ENCODE results near the gene ARHGEF5. TPM values are rescaled to one million over a fixed set of nuclear protein-coding genes. Genes with fewer than 3 reads are reported as not detected.
"Not testable (repeated sequence)": the region's sequence is repeated elsewhere in the genome, so short reads cannot be mapped to it uniquely, and the experiment has no call there.

Gene ARHGEF5
- total RNA-seq, result 1 to 10 TPM; 3.7 to 5.4 TPM
- long read RNA-seq, result 0 reads

DNA sequence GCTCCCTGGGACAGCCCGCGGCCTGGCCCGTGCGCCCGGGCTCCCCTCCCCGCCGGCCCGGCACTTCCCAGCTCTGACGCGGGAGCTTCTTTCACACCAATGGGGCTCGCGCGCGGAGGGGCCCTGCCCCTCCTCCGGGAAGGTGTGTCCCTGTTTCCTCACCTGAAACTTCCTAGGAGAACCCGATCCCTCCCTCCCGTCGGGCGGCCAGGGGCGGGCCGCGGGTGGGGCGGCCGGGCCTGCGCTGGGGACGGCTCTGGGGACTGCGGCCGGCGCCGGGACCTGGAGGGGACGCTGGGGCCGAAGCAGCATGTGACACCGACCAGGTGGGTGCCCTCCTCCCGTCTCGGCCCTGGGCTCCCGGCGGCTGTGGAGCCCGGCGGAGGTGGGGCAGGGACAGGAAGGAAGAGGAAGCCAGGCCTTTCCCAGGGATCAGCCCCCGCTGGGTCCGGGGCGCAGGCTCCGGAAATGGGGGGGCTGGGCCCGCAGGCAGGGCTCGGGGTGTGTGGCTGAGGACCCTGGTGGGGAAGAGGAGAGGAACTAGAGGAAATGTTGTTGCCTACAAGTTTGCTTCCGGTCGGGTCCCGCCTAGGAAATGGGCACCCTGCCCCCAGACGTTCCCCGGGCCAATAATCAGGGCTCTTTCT is at the start of gene ARHGEF5:
ARHGEF5 (plus strand) TSS at position 227 of the 647 bp plus-strand sequence. CDS start 7,268 bp downstream, outside the sequence.
- DNase-seq; intact Hi-C loops (cut with DNase I): not testable (repeated sequence)
- peak; percentile 87 to 96 for ATAC-seq

GRCh38 chr7:144309702-144310101 is 45.5 kb upstream of the ARHGEF5 start:
- DNase-seq; intact Hi-C loops (cut with DNase I); ATAC-seq: not testable (repeated sequence)

DNA sequence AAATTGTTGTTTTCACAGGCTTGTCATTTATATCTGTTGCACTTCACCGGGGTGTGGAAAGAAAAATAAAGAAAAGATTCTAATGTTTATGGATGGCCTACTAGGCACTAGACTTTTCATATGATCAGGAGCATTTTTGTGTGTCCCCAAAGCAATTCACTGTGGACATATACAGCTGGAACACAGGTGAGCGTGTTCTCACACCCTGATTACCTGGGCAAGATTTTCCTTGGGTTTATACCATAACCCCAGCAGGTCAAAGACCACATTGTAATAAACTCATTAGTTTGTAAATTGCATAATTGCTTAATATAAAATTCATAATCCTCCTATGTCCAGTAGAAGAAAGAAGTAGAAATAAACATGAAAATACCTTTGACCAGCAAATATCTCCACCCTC is 44.0 kb upstream of the ARHGEF5 start:
- ATAC-seq; intact Hi-C loops (cut with DNase I): not testable (repeated sequence)

DNA sequence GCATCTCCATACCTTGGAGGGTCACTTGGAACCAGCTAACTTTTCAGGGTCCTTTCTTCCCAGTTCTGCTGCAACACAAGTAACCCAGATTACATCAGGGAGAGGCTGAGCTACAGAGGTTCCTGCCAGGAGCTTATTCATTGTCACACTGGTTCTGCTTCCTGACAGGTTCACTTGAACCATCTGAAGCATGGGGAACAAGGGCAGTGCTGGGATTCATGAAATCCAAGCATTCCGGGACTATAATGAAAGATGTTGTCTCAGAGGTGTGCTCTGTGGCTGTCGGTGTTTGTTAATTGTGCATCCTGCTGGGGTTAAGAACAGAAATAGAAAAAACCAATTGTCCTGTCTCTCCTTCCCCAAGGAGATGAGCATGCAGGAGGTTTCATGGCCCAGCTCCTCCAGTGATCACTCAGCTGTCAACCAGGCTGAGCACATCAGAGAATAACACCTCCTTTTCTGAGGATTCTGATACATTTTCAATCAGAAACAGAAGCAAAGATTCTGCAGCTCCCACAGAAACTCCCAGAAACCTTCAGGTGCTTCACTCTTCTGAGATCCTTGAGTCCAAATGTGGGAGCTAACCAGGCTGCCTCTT is 43.2 kb upstream of the ARHGEF5 start, which contains the start of gene OR2A1:
OR2A1 (plus strand) TSS at position 548 of the 598 bp plus-strand sequence. CDS start 5,706 bp downstream, outside the sequence.
- ATAC-seq; DNase-seq; intact Hi-C loops (cut with DNase I): not testable (repeated sequence)

More for the DNA sequence above, 44.0 kb upstream of the ARHGEF5 start:
- DNase-seq, result not testable (repeated sequence)

DNA sequence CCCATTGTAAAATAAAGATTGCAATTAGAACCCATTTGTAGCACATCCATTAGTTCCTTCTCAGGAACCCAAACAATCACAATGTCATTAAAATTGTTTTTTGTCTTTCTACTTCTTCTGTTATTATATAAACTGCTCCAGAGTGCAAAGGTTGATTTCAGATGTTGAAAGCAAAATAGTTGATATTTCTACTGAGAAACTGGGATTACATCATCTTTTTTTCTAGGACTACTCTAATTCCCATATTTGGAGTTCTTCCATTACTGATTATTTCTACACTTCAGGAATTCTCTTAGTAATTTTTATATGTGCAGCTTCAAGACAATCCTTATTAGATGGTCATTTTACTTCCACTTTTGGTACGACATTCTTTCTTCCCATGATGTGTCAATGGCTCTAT is 37.7 kb upstream of the ARHGEF5 start:
- DNase-seq; intact Hi-C loops (cut with DNase I): not testable (repeated sequence)
- ATAC-seq, result peak in 1 of 2 donors; percentile 41

GRCh38 chr7:144319547-144319946 is 35.7 kb upstream of the ARHGEF5 start:
- intact Hi-C loops (cut with DNase I); DNase-seq; ATAC-seq: not testable (repeated sequence)

GRCh38 chr7:144321677-144322206 is 33.5 kb upstream of the ARHGEF5 start:
- intact Hi-C loops (cut with DNase I); ATAC-seq; DNase-seq: not testable (repeated sequence)

DNA sequence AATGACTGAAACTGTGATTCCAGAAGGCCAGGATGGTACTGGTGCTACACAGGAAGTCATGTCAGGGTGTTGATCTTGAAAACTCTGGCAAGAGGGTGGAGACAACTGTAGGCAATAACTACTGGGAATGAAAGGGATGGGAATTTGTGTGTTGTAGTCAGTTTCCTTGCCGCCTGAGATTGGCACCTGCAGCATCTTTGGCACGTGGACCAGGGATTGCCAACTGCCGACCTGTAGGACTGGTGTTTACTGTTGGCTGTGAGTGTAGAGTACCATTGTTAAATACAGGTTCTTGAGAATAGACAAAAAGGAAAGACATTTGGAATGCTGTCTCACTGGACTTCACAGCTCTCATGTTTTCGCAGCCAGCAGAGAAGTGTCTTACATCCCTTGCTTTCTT is 31.8 kb upstream of the ARHGEF5 start:
- intact Hi-C loops (cut with DNase I); ATAC-seq; DNase-seq: not testable (repeated sequence)

DNA sequence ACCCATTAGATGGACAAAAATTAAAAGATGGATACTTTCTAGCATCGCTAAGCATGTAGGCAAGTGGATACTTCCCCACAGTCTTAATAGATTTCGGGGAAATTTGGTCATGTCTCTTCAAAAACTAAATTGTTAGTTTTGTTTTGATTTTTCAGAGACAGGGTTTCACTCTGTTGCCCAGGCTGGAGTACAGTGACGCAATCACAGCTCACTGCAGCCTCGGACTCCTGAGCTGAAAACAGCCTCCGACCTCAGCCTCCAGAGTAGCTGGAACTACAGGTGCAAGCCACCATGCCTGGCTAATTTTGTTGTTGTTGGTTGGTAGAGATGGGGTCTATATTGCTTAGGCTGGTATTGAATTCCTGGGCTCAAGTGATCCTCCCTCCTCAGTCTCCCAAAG is 29.3 kb upstream of the ARHGEF5 start:
- DNase-seq; intact Hi-C loops (cut with DNase I): not testable (repeated sequence)

GRCh38 chr7:144330044-144330443 is 25.2 kb upstream of the ARHGEF5 start:
- ATAC-seq; intact Hi-C loops (cut with DNase I); DNase-seq: not testable (repeated sequence)

More for the DNA sequence above, 29.3 kb upstream of the ARHGEF5 start:
- ATAC-seq, result not testable (repeated sequence)

DNA sequence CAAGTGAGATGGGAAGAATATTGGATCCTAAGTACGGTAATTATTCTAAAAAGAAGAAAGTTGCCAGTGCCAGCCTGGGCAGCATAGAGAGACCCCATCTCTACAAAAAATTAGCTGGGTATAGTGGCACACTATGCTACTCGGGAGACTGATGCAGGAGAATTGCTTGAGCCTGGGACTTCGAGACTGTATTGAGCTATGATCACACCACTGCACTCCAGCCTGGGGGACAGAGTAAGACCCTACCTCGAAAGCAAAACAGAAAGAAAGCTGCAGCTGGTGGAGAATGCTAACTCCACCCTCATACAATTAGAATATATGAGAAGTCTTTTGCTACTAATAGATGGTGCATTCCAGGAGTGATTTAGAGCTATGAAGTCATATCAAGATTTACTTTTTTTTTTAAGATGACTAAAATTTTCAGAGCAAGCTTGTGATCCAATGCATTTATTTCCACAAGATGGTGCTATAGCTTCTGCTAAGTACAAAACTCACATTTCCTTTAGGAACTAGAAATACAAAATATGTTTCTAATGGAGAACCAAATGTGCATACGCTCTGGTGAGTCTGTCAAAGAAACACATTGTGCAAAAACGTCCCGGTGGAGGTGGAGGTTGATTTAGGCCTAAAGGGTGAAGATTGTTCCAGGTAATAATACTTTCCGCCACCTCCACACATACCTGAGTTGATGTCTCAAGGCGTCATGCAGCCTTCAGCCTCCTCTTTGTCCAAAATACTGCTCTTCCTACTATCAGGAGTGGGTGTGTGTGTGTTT is 23.8 kb upstream of the ARHGEF5 start:
- intact Hi-C loops (cut with DNase I); DNase-seq: not testable (repeated sequence)
- ATAC-seq, result peak in 1 of 2 donors; percentile 86

- intact Hi-C loops (cut with DNase I); DNase-seq: not testable (repeated sequence)
- ATAC-seq, result peak in 1 of 2 donors; percentile 35
Observed at GRCh38 chr7:144331996-144332288, 23.3 kb upstream of the ARHGEF5 start.

GRCh38 chr7:144348625-144349024 is 6.6 kb upstream of the ARHGEF5 start:
- intact Hi-C loops (cut with DNase I); DNase-seq; ATAC-seq: not testable (repeated sequence)

GRCh38 chr7:144351667-144352066 is 3.5 kb upstream of the ARHGEF5 start:
- ATAC-seq; DNase-seq; intact Hi-C loops (cut with DNase I): not testable (repeated sequence)

- intact Hi-C loops (cut with DNase I); ATAC-seq; DNase-seq: not testable (repeated sequence)
Observed at GRCh38 chr7:144356185-144356584, 983 bp downstream of the ARHGEF5 start.

DNA sequence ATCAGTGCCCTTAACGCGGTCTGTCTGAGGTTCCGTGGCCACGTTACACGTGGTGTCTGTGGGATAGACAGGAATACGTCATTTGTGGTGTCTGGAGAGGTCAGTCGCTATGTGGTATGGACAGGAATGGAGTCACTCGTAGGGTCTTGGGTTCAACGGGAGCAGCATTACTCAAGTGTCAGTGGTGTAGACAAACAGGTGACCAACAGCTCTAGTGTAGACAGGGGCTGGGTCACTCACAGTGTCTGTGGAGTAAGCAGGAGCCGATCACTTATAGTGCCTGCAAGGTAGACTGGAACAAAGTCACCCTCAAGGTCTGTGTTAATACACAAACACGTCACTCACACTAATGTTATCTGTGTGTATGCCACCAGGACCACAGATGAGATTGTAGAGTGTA is 1.7 kb downstream of the ARHGEF5 start:
- DNase-seq; ATAC-seq; intact Hi-C loops (cut with DNase I): not testable (repeated sequence)

DNA sequence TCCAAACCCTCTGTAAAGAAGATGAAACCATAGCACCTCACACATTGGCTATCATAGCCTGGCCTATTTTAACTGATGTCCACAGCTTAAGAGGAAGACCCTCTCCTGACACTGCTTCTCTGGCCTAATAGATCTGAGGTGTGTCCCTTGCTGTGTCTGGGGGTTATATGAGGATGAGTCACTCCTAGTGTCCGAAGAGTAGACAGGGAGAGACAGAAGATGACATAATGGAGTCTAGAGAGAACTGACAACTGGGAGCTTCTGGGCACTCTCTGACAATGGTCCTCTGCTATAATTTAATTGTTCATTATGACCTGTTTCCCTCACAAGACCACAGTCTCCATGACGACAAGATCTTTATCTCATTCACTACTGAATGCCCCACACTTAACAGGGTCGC is 6.9 kb downstream of the ARHGEF5 start:
- intact Hi-C loops (cut with DNase I); ATAC-seq; DNase-seq: not testable (repeated sequence)

DNA sequence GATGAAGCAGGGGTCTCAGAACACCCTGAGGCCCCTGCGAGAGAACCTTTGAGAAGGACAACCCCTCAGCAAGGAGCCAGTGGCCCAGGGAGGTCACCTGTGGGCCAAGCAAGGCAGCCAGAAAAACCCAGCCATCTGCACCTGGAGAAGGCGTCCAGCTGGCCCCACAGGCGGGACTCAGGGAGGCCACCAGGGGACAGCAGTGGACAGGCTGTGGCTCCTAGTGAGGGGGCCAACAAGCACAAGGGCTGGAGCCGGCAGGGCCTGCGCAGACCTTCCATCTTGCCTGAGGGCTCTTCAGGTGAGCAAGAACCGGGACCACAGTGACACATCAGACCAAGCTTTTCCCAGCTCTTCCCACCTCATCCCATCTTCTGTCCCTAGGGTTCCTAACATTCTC is 10.3 kb downstream of the ARHGEF5 start:
- DNase-seq; intact Hi-C loops (cut with DNase I): not testable (repeated sequence)
- ATAC-seq, result peak in 1 of 2 donors; percentile 10

GRCh38 chr7:144367250-144367649 is 12.0 kb downstream of the ARHGEF5 start:
- ATAC-seq; intact Hi-C loops (cut with DNase I); DNase-seq: not testable (repeated sequence)
